GM12874 (cell line): ENCODE results near the gene CDH4.

Source experiments
- CTCF ChIP-seq: IDR thresholded peaks from 2 replicates; pipeline ENCODE4 v1.5.1; 2011; ENCODE audit warnings: low read depth, mild to moderate bottlenecking, control low read depth, low read length, moderate library complexity; ENCODE audit not compliant: insufficient read depth

CDH4 gene

GRCh38 chr20:61930776-61931475, 678.9 kb downstream of the CDH4 start:
- TF ChIP-seq CTCF = no peak

DNA sequence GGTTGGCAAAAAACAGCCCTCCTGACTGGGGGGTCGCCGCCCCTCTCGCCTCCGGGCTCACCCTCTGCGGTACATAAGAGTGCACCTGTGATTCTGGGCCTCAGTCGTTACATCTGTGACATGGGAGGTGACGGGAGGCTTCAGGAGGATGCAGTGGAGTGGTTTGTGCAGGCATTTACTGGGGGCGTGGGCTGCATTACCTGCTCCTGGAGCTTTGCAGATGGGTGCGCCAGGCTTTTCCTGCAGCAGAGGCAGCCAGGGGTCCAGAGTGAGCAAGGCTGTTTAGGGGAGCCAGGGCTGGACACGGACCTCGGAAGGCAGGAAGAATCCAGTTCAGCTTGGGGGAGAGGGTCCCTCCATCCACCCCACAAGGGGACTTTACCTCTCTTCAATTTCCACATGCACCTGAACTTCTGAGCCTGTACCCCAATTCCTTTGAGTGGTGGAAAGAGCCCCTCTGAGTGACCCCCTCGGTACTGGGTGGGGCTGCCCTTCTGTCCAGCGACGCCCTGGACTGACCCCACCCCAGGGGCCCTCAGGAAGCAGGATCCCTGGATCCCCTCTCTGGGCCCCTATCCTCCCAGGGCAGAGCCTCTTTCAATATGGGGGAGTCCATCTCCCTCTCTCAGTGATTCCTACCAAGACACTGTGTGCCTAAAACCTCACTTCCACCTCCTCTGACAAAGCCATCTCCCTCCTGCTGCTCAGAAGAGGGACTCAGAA, 679.6 kb downstream of the CDH4 start:
- TF ChIP-seq CTCF = no peak

GRCh38 chr20:61932199-61932592, 680.1 kb downstream of the CDH4 start:
- TF ChIP-seq CTCF = no peak

DNA sequence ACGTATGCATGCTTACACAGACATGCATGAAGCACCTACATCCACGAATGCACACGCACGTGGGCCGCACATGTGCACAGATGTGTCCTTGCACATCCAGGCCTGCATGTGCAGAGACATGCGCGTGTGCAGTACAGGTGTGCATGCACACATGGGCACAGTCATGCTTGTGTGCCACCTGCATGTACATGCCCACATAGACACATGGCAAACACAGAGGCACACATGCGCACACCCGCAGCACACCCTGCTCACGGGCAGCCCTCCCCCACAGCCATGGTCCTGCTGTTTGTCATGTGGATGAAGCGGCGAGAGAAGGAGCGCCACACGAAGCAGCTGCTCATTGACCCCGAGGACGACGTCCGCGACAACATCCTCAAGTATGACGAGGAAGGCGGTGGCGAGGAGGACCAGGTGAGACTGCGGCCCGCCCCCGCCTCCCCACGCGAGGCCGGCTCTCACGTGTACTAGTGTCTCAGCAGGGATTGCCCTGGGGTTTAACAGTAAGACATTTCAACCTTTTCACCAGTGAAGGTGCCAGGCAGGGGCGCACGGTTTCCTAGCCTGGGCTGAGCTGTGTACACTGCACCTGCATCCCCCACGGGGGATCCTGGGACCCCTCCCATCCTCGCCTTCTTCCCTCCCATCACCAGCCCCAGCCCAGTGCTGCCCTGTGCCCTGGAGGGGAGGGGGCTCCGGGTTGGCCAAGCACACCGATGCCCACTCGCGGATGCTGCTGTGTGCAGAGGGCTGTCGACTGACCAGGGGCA, 680.8 kb downstream of the CDH4 start:
- no peak for TF ChIP-seq CTCF

- no peak for TF ChIP-seq CTCF
Measured at GRCh38 chr20:61933481-61933950, 681.5 kb downstream of the CDH4 start.

- no peak for TF ChIP-seq CTCF
Measured at GRCh38 chr20:61933951-61934715, 682.1 kb downstream of the CDH4 start.
